RWPE2 (cell line): Measurements from ENCODE around the gene CTTNBP2NL.

Experiments
- ATAC-seq: fragments of 200-7000 bp; cut with Tn5 transposase; 3 replicates; pipeline ENCODE4 v1.9.1; 2021; ENCODE audit warnings: low read depth
- DNase-seq: peaks from one replicate; pipeline ENCODE4 v3.0.0-alpha.2; 2020; ENCODE audit warnings: low spot score
- H3K27ac ChIP-seq: fragments of 450-650 bp; 2 replicates; pipeline ENCODE4 v1.5.1; 2017; ENCODE audit warnings: mild to moderate bottlenecking; ENCODE audit not compliant: poor library complexity, severe bottlenecking
- H3K27me3 ChIP-seq: fragments of 250-450 bp; sonication (Bioruptor Pico); 2 replicates; pipeline ENCODE4 v1.5.1; 2021; ENCODE audit warnings: mild to moderate bottlenecking, moderate library complexity; ENCODE audit not compliant: insufficient read depth, poor library complexity, severe bottlenecking
- H3K36me3 ChIP-seq: fragments of 250-450 bp; sonication (Bioruptor Pico); 2 replicates; pipeline ENCODE4 v1.5.1; 2020; ENCODE audit warnings: low read depth, mild to moderate bottlenecking, moderate library complexity
- H3K4me1 ChIP-seq: fragments of 250-450 bp; sonication (Bioruptor Pico); 2 replicates; pipeline ENCODE4 v1.5.1; 2021; ENCODE audit warnings: mild to moderate bottlenecking, moderate library complexity; ENCODE audit not compliant: insufficient read depth, poor library complexity, severe bottlenecking
- H3K4me3 ChIP-seq: fragments of 250-450 bp; sonication (Bioruptor Pico); 2 replicates; pipeline ENCODE4 v1.5.1; 2021; ENCODE audit warnings: mild to moderate bottlenecking, moderate library complexity; ENCODE audit not compliant: severe bottlenecking
- H3K9me3 ChIP-seq: fragments of 250-450 bp; sonication (Bioruptor Pico); 2 replicates; pipeline ENCODE4 v1.5.1; 2021; ENCODE audit warnings: mild to moderate bottlenecking, moderate library complexity; ENCODE audit not compliant: severe bottlenecking
- CTCF ChIP-seq: fragments of 450-650 bp; IDR thresholded peaks from one replicate; pipeline ENCODE4 v1.5.1; 2017; ENCODE audit warnings: mild to moderate bottlenecking, moderate library complexity; ENCODE audit not compliant: poor library complexity, severe bottlenecking

Gene CTTNBP2NL

GRCh38 chr1:112457955-112458354 lies 61.9 kb downstream of the CTTNBP2NL start:
- Histone ChIP-seq H3K9me3 (no peaks in the 10 kb centered on the region), H3K27ac (no peak overlapping the region), H3K36me3 (peaks cover 60% of the 10 kb centered on the region), H3K4me3 (no peak overlapping the region), H3K4me1 (peaks cover 7% of the 10 kb centered on the region), H3K27me3 (no peaks in the 10 kb centered on the region)
- TF ChIP-seq CTCF: no peak
- DNase-seq (no peak), ATAC-seq (no peak)

- H3K36me3 ChIP-seq: peaks cover 56% of the 10 kb centered on the region
- TF ChIP-seq CTCF: no peak
Observed at GRCh38 chr1:112458756-112459155, 62.7 kb downstream of the CTTNBP2NL start.

GRCh38 chr1:112460615-112461014 lies 64.6 kb downstream of the CTTNBP2NL start:
- DNase-seq (no peak), ATAC-seq (no peak)
- H3K4me3 ChIP-seq: no peak overlapping the region
- H3K4me1 ChIP-seq: peaks cover 1% of the 10 kb centered on the region
- TF ChIP-seq CTCF: no peak
- peaks cover 38% of the 10 kb centered on the region for H3K36me3 ChIP-seq
- H3K27ac ChIP-seq: no peak overlapping the region
- H3K9me3 ChIP-seq: no peaks in the 10 kb centered on the region
- H3K27me3 ChIP-seq: no peaks in the 10 kb centered on the region

More at GRCh38 chr1:112458756-112459155, 62.7 kb downstream of the CTTNBP2NL start:
- DNase-seq: no peak
- Histone ChIP-seq H3K4me3 (no peak overlapping the region), H3K27ac (no peak overlapping the region), H3K9me3 (no peaks in the 10 kb centered on the region), H3K27me3 (no peaks in the 10 kb centered on the region), H3K4me1 (peaks cover 7% of the 10 kb centered on the region)
- ATAC-seq: no peak

GRCh38 chr1:112461200-112461871 lies 65.3 kb downstream of the CTTNBP2NL start:
- Histone ChIP-seq H3K27ac (no peak overlapping the region), H3K4me1 (peaks cover 6% of the 10 kb centered on the region), H3K36me3 (peaks cover 31% of the 10 kb centered on the region), H3K27me3 (no peaks in the 10 kb centered on the region), H3K9me3 (no peaks in the 10 kb centered on the region), H3K4me3 (no peak overlapping the region)
- DNase-seq (no peak), ATAC-seq (no peak)
- TF ChIP-seq CTCF: no peak

- H3K36me3 ChIP-seq: peaks cover 15% of the 10 kb centered on the region
- H3K9me3 ChIP-seq: no peaks in the 10 kb centered on the region
- no peak overlapping the region for H3K27ac ChIP-seq
- DNase-seq (no peak), ATAC-seq (no peak)
- TF ChIP-seq CTCF: no peak
- H3K4me1 ChIP-seq: peaks cover 8% of the 10 kb centered on the region
- H3K27me3 ChIP-seq: no peaks in the 10 kb centered on the region
- H3K4me3 ChIP-seq: no peak overlapping the region
Observed at GRCh38 chr1:112462953-112463279, 66.9 kb downstream of the CTTNBP2NL start.
